T-cell (primary cell): ENCODE results near the gene CLIP3. TPM values are rescaled to one million over a fixed set of nuclear protein-coding genes. Genes with fewer than 3 reads are reported as not detected.

ENCODE experiments used
- total RNA-seq, 35 experiments: library from RNA in 6 of 35; stranded (reverse) in 6 of 35; fragments of 120-200 nt in 1 of 35; gene quantifications; one replicate each; pipeline versions ENCODE4 v1.2.1 to v1.2.4 and lab custom pipeline; 2013 to 2026

The CLIP3 gene
- total RNA-seq, 5 donors from 2014 or later (not counting 1 experiment from before 2014, with no cell fraction given): 1.4 to 6.2 (median 2.6) TPM

Other genes with a start within 250 kb of the CLIP3 start
- not detected for gene PRODH2, start 220.0 kb downstream of the CLIP3 start, total RNA-seq
- under 1 TPM in 2 of 5 donors, not detected in 3; 0.06 to 0.33 TPM for gene NPHS1, start 180.4 kb downstream of the CLIP3 start, total RNA-seq
- under 1 TPM; 0.16 to 0.28 (median 0.25) TPM for gene KIRREL2, start 176.0 kb downstream of the CLIP3 start, total RNA-seq
- gene APLP1, start 164.3 kb downstream of the CLIP3 start, total RNA-seq: 1 to 10 TPM in 1 of 5 donors, under 1 TPM in 3, not detected in 1; 0.15 to 1.3 (median 0.33) TPM
- gene NFKBID, start 132.3 kb downstream of the CLIP3 start, total RNA-seq: 10 to 100 TPM; 45.1 to 78.3 (median 51.4) TPM
- gene HCST, start 130.3 kb downstream of the CLIP3 start, total RNA-seq: 100 to 1,000 TPM in 2 of 5 donors, 10 to 100 TPM in 3; 60.1 to 165 (median 77.2) TPM
- 1 to 10 TPM; 2.3 to 7.0 (median 2.9) TPM for gene TYROBP, start 124.6 kb downstream of the CLIP3 start, total RNA-seq
- gene LRFN3, start 96.5 kb downstream of the CLIP3 start, total RNA-seq: 10 to 100 TPM in 4 of 5 donors, 1 to 10 TPM in 1; 9.2 to 20.8 (median 15.3) TPM
- gene SDHAF1, start 37.7 kb downstream of the CLIP3 start, total RNA-seq: 10 to 100 TPM; 10.2 to 30.5 (median 27.3) TPM
- 1 to 10 TPM; 3.2 to 4.4 (median 3.7) TPM for gene SYNE4, start 24.1 kb downstream of the CLIP3 start, total RNA-seq
- 10 to 100 TPM; 42.6 to 61.4 (median 51.2) TPM for gene ALKBH6, start 18.7 kb downstream of the CLIP3 start, total RNA-seq
- gene THAP8, start 21.4 kb upstream of the CLIP3 start, total RNA-seq: 1 to 10 TPM; 2.6 to 8.0 (median 4.7) TPM
- gene WDR62, start 22.0 kb upstream of the CLIP3 start, total RNA-seq: 1 to 10 TPM; 1.3 to 3.3 (median 2.2) TPM
- gene OVOL3, start 78.3 kb upstream of the CLIP3 start, total RNA-seq: not detected
- gene POLR2I, start 82.0 kb upstream of the CLIP3 start, total RNA-seq: 10 to 100 TPM; 27.4 to 54.8 (median 50.7) TPM
- gene TBCB, start 82.6 kb upstream of the CLIP3 start, total RNA-seq: 100 to 1,000 TPM; 111 to 179 (median 150) TPM
- 100 to 1,000 TPM; 214 to 339 (median 308) TPM for gene CAPNS1, start 107.2 kb upstream of the CLIP3 start, total RNA-seq
- gene COX7A1, start 119.6 kb upstream of the CLIP3 start, total RNA-seq: not detected
- 1 to 10 TPM; 7.5 to 9.1 (median 8.0) TPM for gene ZNF565, start 181.8 kb upstream of the CLIP3 start, total RNA-seq
- gene ZNF146, start 182.2 kb upstream of the CLIP3 start, total RNA-seq: 10 to 100 TPM; 24.4 to 63.2 (median 61.1) TPM